CD14-positive monocyte (primary cell): ENCODE data around the gene CNN1. TPM values are rescaled to one million over a fixed set of nuclear protein-coding genes. Genes with fewer than 3 reads are reported as not detected.

Source experiments
- DNase-seq, 3 donors: peaks; one replicate each; pipeline ENCODE4 v3.0.0-alpha.2; 2011 to 2022
- H2AFZ ChIP-seq: 2 replicates; pipeline ENCODE4 v1.6.0; 2012; ENCODE audit warnings: mild to moderate bottlenecking, low read depth, low read length, inconsistent platforms; ENCODE audit not compliant: insufficient read depth, poor library complexity, severe bottlenecking
- H3K27ac ChIP-seq, 2 donors: 1 replicate in 1 of 2; 2 replicates in 1 of 2; pipeline ENCODE4 v1.5.1; 2012 to 2013; ENCODE audit warnings: low read length in 2 of 2, control low read depth in 1 of 2, inconsistent platforms in 1 of 2, low read depth in 1 of 2, mild to moderate bottlenecking in 1 of 2
- H3K27me3 ChIP-seq, 2 donors: one replicate each; pipeline versions ENCODE4 v1.6.0 to v1.6.1; 2011 to 2013; ENCODE audit warnings: low read length in 2 of 2; ENCODE audit not compliant: control insufficient read depth in 2 of 2, insufficient read depth in 2 of 2
- H3K36me3 ChIP-seq, 2 donors: replicated peaks in 1 of 2; 1 replicate in 1 of 2; 2 replicates in 1 of 2; pipeline versions ENCODE4 v1.5.1 to v1.6.1; 2012 to 2013; ENCODE audit warnings: low read length in 2 of 2, control low read depth in 1 of 2, inconsistent platforms in 1 of 2, mild to moderate bottlenecking in 1 of 2; ENCODE audit not compliant: insufficient read depth in 2 of 2, control insufficient read depth in 1 of 2
- H3K4me1 ChIP-seq, 2 donors: 1 replicate in 1 of 2; 2 replicates in 1 of 2; pipeline versions ENCODE4 v1.5.1 to v1.6.1; 2012 to 2013; ENCODE audit warnings: low read length in 2 of 2, control low read depth in 1 of 2, inconsistent platforms in 1 of 2, mild to moderate bottlenecking in 1 of 2, moderate library complexity in 1 of 2; ENCODE audit not compliant: insufficient read depth in 2 of 2, control insufficient read depth in 1 of 2
- H3K4me2 ChIP-seq: replicated peaks from 2 replicates; pipeline ENCODE3; 2012; ENCODE audit warnings: low read length, moderate library complexity, mild to moderate bottlenecking; ENCODE audit not compliant: poor library complexity, severe bottlenecking; ENCODE audit errors: extremely low read depth
- H3K4me3 ChIP-seq, 3 experiments: fragments of 200-600 bp in 1 of 3; sonication (generic) in 1 of 3; replicated peaks in 1 of 3; 1 replicate in 2 of 3; 2 replicates in 1 of 3; pipeline ENCODE4 v1.5.1; 2011 to 2013; ENCODE audit warnings: low read length in 3 of 3, mild to moderate bottlenecking in 3 of 3, control low read depth in 2 of 3, low read depth in 2 of 3, inconsistent platforms in 1 of 3, moderate library complexity in 1 of 3
- H3K79me2 ChIP-seq: 2 replicates; pipeline ENCODE4 v1.6.0; 2012; ENCODE audit warnings: mild to moderate bottlenecking, control low read depth, inconsistent platforms, low read length, moderate library complexity; ENCODE audit not compliant: insufficient read depth
- H3K9ac ChIP-seq: 2 replicates; pipeline ENCODE4 v1.6.0; 2017; ENCODE audit warnings: low read length, mild to moderate bottlenecking; ENCODE audit not compliant: insufficient read depth, poor library complexity, severe bottlenecking
- H3K9me3 ChIP-seq, 2 donors: replicated peaks in 1 of 2; 1 replicate in 1 of 2; 2 replicates in 1 of 2; pipeline versions ENCODE4 v1.5.1 to v1.6.1; 2012 to 2013; ENCODE audit warnings: low read length in 2 of 2, control low read depth in 1 of 2; ENCODE audit not compliant: control insufficient read depth in 1 of 2, insufficient read depth in 1 of 2
- H4K20me1 ChIP-seq: 2 replicates; pipeline ENCODE4 v1.6.0; 2012; ENCODE audit warnings: mild to moderate bottlenecking, low read length, control low read depth, moderate library complexity; ENCODE audit not compliant: insufficient read depth
- H3K27ac Mint-ChIP-seq, 7 donors: one replicate each; pipeline ENCODE4 v1.8.0; 2020; ENCODE audit warnings: mild to moderate bottlenecking in 7 of 7, mixed read lengths in 7 of 7, moderate library complexity in 6 of 7, inconsistent platforms in 2 of 7
- H3K27me3 Mint-ChIP-seq, 3 donors: one replicate each; pipeline ENCODE4 v1.8.0; 2021 to 2022; ENCODE audit warnings: low read depth in 3 of 3, mild to moderate bottlenecking in 3 of 3, mixed read lengths in 3 of 3, moderate library complexity in 3 of 3, inconsistent platforms in 1 of 3
- H3K36me3 Mint-ChIP-seq, 2 donors: one replicate each; pipeline ENCODE4 v1.8.0; 2020; ENCODE audit warnings: mixed read lengths in 2 of 2, inconsistent platforms in 1 of 2, mild to moderate bottlenecking in 1 of 2
- H3K4me1 Mint-ChIP-seq: one replicate; pipeline ENCODE4 v1.8.0; 2020; ENCODE audit warnings: mild to moderate bottlenecking, mixed read lengths
- H3K4me3 Mint-ChIP-seq, 2 donors: one replicate each; pipeline ENCODE4 v1.8.0; 2020; ENCODE audit warnings: mild to moderate bottlenecking in 2 of 2, mixed read lengths in 2 of 2, moderate library complexity in 1 of 2
- H3K9me3 Mint-ChIP-seq, 7 donors: one replicate each; pipeline ENCODE4 v1.8.0; 2020 to 2022; ENCODE audit warnings: mixed read lengths in 7 of 7, mild to moderate bottlenecking in 6 of 7, moderate library complexity in 6 of 7, inconsistent platforms in 2 of 7
- CTCF ChIP-seq: fragments of 200-600 bp; IDR thresholded peaks from one replicate; pipeline ENCODE4 v1.8.0; 2022; ENCODE audit warnings: antibody characterized with exemption, mild to moderate bottlenecking
- WGBS: methylation state at CpG from one replicate; pipeline ENCODE4 v1.1.5; 2013; ENCODE audit warnings: missing lambda C conversion rate; ENCODE audit not compliant: insufficient coverage; 5-methylcytosine and 5-hydroxymethylcytosine counted together
- intact Hi-C, 2 donors: fragments of 100-400 bp; cut with micrococcal nuclease; formaldehyde crosslinking; loops; one replicate each; pipeline versions ENCODE4 v1.15.0 to v1.15.1; 2023
- polyA plus RNA-seq, 3 donors: library from polyadenylated mRNA; depleted of rRNA in 1 of 3; unstranded in 2 of 3; stranded (reverse) in 1 of 3; fragments of 300-500 nt in 2 of 3; fragments of >200 nt in 1 of 3; fragmentation: Illumina TruSeq in 2 of 3; gene quantifications; 1 replicate in 2 of 3; 2 replicates in 1 of 3; pipeline ENCODE4 v1.2.3, GENCODE V29; 2012 to 2021

The CNN1 gene
- polyA plus RNA-seq, 3 donors = not detected

- TF ChIP-seq CTCF = no peak
- Histone ChIP-seq H3K4me3 (no peak overlapping the region), H3K36me3 (no peaks in the 10 kb centered on the region), H3K9ac (no peak overlapping the region), H4K20me1 (no peaks in the 10 kb centered on the region), H3K27me3 (no peaks in the 10 kb centered on the region), H3K79me2 (no peaks in the 10 kb centered on the region), H3K4me2 (no peak overlapping the region), H3K9me3 (no peaks in the 10 kb centered on the region), H2AFZ (no peak overlapping the region), H3K27ac (no peak overlapping the region), H3K4me1 (peaks cover 39 to 64% of the 10 kb centered on the region in 2 donors)
- H3K27me3 Mint-ChIP-seq = peaks cover 2 to 5% (median 2%) of the 10 kb centered on the region in 3 donors
- peaks cover 0 to 4% of the 10 kb centered on the region in 2 donors for H3K36me3 Mint-ChIP-seq
- no peak overlapping the region for H3K4me3 Mint-ChIP-seq
- intact Hi-C loops = loop anchor here in 1 of 2 donors (2.0 kb wide), 1 partner anchor 50 kb away; no protein-coding TSS in a partner anchor
- peak; percentile 32 to 56 (median 37) for DNase-seq
- peak overlapping the region in 4 of 7 donors; percentile 42 to 72 (median 62) for H3K27ac Mint-ChIP-seq
- WGBS = 0% methylated on average over 3 of the region's 6 CpGs
- peaks cover 51% of the 10 kb centered on the region for H3K4me1 Mint-ChIP-seq
- H3K9me3 Mint-ChIP-seq = peaks cover 0 to 2% (median 0%) of the 10 kb centered on the region in 7 donors
These were observed 47.7 kb downstream of the CNN1 start for GRCh38 chr19:11586331-11586730.

GRCh38 chr19:11587302-11587974 lies 48.8 kb downstream of the CNN1 start:
- peak overlapping the region in 5 of 7 donors; percentile 30 to 70 (median 65) for H3K27ac Mint-ChIP-seq
- TF ChIP-seq CTCF = peak; percentile 86
- no peak overlapping the region for H3K4me3 Mint-ChIP-seq

More at GRCh38 chr19:11587302-11587974, 48.8 kb downstream of the CNN1 start:
- H3K27me3 Mint-ChIP-seq = peaks cover 2 to 4% (median 2%) of the 10 kb centered on the region in 3 donors
- H3K9me3 Mint-ChIP-seq = peaks cover 0 to 2% (median 0%) of the 10 kb centered on the region in 7 donors
- no peak overlapping the region for H3K4me2 ChIP-seq
- no peaks in the 10 kb centered on the region for H3K79me2 ChIP-seq
- H3K27ac ChIP-seq = no peak overlapping the region
- H3K4me1 Mint-ChIP-seq = peaks cover 42% of the 10 kb centered on the region
- H3K4me3 ChIP-seq = no peak overlapping the region
- 0% methylated on average over 4 of the region's 7 CpGs for WGBS
- DNase-seq = peak; percentile 72 to 81 (median 78)
- no peak overlapping the region for H3K9ac ChIP-seq
- peaks cover 0 to 1% of the 10 kb centered on the region in 2 donors for H3K36me3 Mint-ChIP-seq
- no peak overlapping the region for H2AFZ ChIP-seq
- peaks cover 28 to 53% of the 10 kb centered on the region in 2 donors for H3K4me1 ChIP-seq
- H3K36me3 ChIP-seq = no peaks in the 10 kb centered on the region
- H4K20me1 ChIP-seq = no peaks in the 10 kb centered on the region
- no peaks in the 10 kb centered on the region for H3K9me3 ChIP-seq
- H3K27me3 ChIP-seq = no peaks in the 10 kb centered on the region
- intact Hi-C loops = loop anchor here in 1 of 2 donors (1.0 to 2.0 kb wide), 2 partner anchors 28 to 51 kb away; partner anchors contain the start of gene ELOF1
